Endothelial cell of umbilical vein (primary cell): Measurements from ENCODE around the gene FAM219A. TPM values are rescaled to one million over a fixed set of nuclear protein-coding genes. Genes with fewer than 3 reads are reported as not detected.

Experiments
- BruUV-seq: library from RNA; stranded (reverse); fragments of 400-500 nt; replicated peaks from 2 replicates; lab custom pipeline; 2021; lab: Mats Ljungman, UMichigan
- CTCF ChIA-PET: fragments of 300-600, 350-600 bp; sonication (Branson Sonifier 250); formaldehyde crosslinking; loops from one replicate; lab custom pipeline; 2021; ENCODE audit warnings: antibody characterized with exemption, inconsistent platforms; lab: Charles Lee
- POLR2A ChIA-PET: fragments of 300-600, 350-600 bp; sonication (Branson Sonifier 250); formaldehyde crosslinking; loops from one replicate; lab custom pipeline; 2021; ENCODE audit warnings: antibody characterized with exemption, inconsistent platforms; lab: Charles Lee
- DNase-seq: peaks from one replicate; pipeline ENCODE4 v3.0.0-alpha.2; 2011; ENCODE audit warnings: low read depth, low spot score
- FAIRE-seq: peaks from 2 replicates; lab custom pipeline; 2011; peaks lifted over from hg19 to GRCh38; lab: Jason Lieb, UNC
- H2AFZ ChIP-seq: 2 replicates; pipeline ENCODE4 v1.6.0; 2012; ENCODE audit warnings: low read depth, low read length, control low read depth, inconsistent platforms
- H3K27ac ChIP-seq: 2 replicates; pipeline ENCODE4 v1.5.1; 2011; ENCODE audit warnings: low read depth, mild to moderate bottlenecking, control low read depth, low read length, moderate library complexity; ENCODE audit not compliant: insufficient read depth
- H3K27me3 ChIP-seq, 2 experiments: 2 replicates each; pipeline versions ENCODE4 v1.6.0 to v1.6.1; 2011; ENCODE audit warnings: low read length in 2 of 2, mixed read lengths in 1 of 2; ENCODE audit not compliant: control insufficient read depth in 2 of 2, insufficient read depth in 2 of 2
- H3K36me3 ChIP-seq, 2 experiments: 2 replicates in 1 of 2; 3 replicates in 1 of 2; pipeline ENCODE4 v1.5.1; 2011; ENCODE audit warnings: low read length in 2 of 2, mild to moderate bottlenecking in 1 of 2, moderate library complexity in 1 of 2; ENCODE audit not compliant: control insufficient read depth in 2 of 2, insufficient read depth in 2 of 2; ENCODE audit errors: extremely low read depth in 1 of 2
- H3K4me1 ChIP-seq: 3 replicates; pipeline ENCODE4 v1.5.1; 2011; ENCODE audit warnings: mild to moderate bottlenecking, low read length; ENCODE audit not compliant: control insufficient read depth, insufficient read depth; ENCODE audit errors: extremely low read depth
- H3K4me2 ChIP-seq: 2 replicates; pipeline ENCODE4 v1.6.1; 2011; ENCODE audit warnings: low read length, control low read depth, mixed read lengths; ENCODE audit not compliant: insufficient read depth
- H3K4me3 ChIP-seq, 3 experiments: fragments of 200-600 bp in 1 of 3; sonication (generic), shearing (Covaris generic) in 1 of 3; replicated peaks in 1 of 3; 2 replicates each; pipeline ENCODE4 v1.5.1; 2011 to 2016; ENCODE audit warnings: control low read depth in 3 of 3, low read length in 3 of 3, mild to moderate bottlenecking in 2 of 3, inconsistent platforms in 1 of 3, low read depth in 1 of 3, moderate library complexity in 1 of 3; ENCODE audit not compliant: insufficient read depth in 1 of 3
- H3K79me2 ChIP-seq: 2 replicates; pipeline ENCODE4 v1.6.0; 2012; ENCODE audit warnings: low read length, inconsistent platforms; ENCODE audit not compliant: control insufficient read depth, insufficient read depth
- H3K9ac ChIP-seq: replicated peaks from 2 replicates; pipeline ENCODE3; 2011; ENCODE audit warnings: low read length, control low read depth; ENCODE audit not compliant: insufficient read depth; ENCODE audit errors: extremely low read depth
- H3K9me1 ChIP-seq: replicated peaks from 3 replicates; pipeline ENCODE4 v1.6.0; 2011; ENCODE audit warnings: mild to moderate bottlenecking, low read length; ENCODE audit not compliant: control insufficient read depth, insufficient read depth; ENCODE audit errors: extremely low read depth
- H3K9me3 ChIP-seq: replicated peaks from 2 replicates; pipeline ENCODE4 v1.5.1; 2012; ENCODE audit warnings: low read length, inconsistent platforms; ENCODE audit not compliant: control insufficient read depth, insufficient read depth
- H4K20me1 ChIP-seq: replicated peaks from 2 replicates; pipeline ENCODE3; 2011; ENCODE audit warnings: mild to moderate bottlenecking, low read length; ENCODE audit not compliant: control insufficient read depth, insufficient read depth; ENCODE audit errors: extremely low read depth
- EZH2 ChIP-seq: IDR thresholded peaks from 2 replicates; pipeline ENCODE4 v1.6.1; 2012; ENCODE audit warnings: borderline replicate concordance, low read depth, mild to moderate bottlenecking, moderate library complexity, low read length, inconsistent platforms; ENCODE audit not compliant: severe bottlenecking
- FOS ChIP-seq: IDR thresholded peaks from 2 replicates; pipeline ENCODE4 v1.6.1; 2011; ENCODE audit warnings: mild to moderate bottlenecking, low read length, moderate library complexity, borderline replicate concordance; ENCODE audit not compliant: insufficient read depth
- GATA2 ChIP-seq: IDR thresholded peaks from 2 replicates; pipeline ENCODE4 v1.7.0; 2011; ENCODE audit warnings: low read depth, mild to moderate bottlenecking, moderate library complexity, mixed read lengths, low read length; ENCODE audit not compliant: insufficient read length, insufficient read depth
- JUN ChIP-seq: IDR thresholded peaks from 2 replicates; pipeline ENCODE4 v1.6.1; 2011; ENCODE audit warnings: borderline replicate concordance, low read depth; ENCODE audit not compliant: insufficient read length, insufficient read depth
- MAX ChIP-seq: IDR thresholded peaks from 2 replicates; pipeline ENCODE4 v1.6.1; 2011; ENCODE audit not compliant: insufficient read depth, insufficient read length
- MYC ChIP-seq: IDR thresholded peaks from one replicate; pipeline ENCODE4 v1.6.1; 2011; ENCODE audit warnings: mild to moderate bottlenecking, low read depth, low read length
- POLR2AphosphoS5 ChIP-seq: IDR thresholded peaks from 2 replicates; pipeline ENCODE4 v1.6.1; 2012; ENCODE audit warnings: low read depth, mild to moderate bottlenecking, control low read depth, low read length, moderate library complexity; ENCODE audit not compliant: insufficient read depth
- dilution Hi-C: fragments of 300-500 bp; cut with MboI; formaldehyde crosslinking; loops from one replicate; pipeline ENCODE4 v1.15.0; 2019; ENCODE audit warnings: low sequenced_read_pairs; ENCODE audit not compliant: extremely low pct_ligation_motif_present
- intact Hi-C: fragments of 100-400 bp; cut with micrococcal nuclease; formaldehyde crosslinking; loops from one replicate; pipeline ENCODE4 v1.10.0; 2022
- polyA plus RNA-seq, 4 experiments: library from polyadenylated mRNA; depleted of rRNA in 3 of 4; stranded (reverse) in 3 of 4; unstranded in 1 of 4; fragments of >200 nt; gene quantifications; 2 replicates each; pipeline versions ENCODE4 v1.2.1 to v1.2.3, GENCODE V29; 2011 to 2012; ENCODE audit warnings: missing spikeins in 1 of 4
- total RNA-seq: library from RNA; stranded (reverse); gene quantifications from 2 replicates; pipeline ENCODE4 v1.2.3, GENCODE V29; 2021

FAM219A gene
- total and polyA plus RNA-seq, 2 donors (not counting 3 experiments of a cell fraction or from before 2014, with no cell fraction given): 18.1 to 35.7 TPM

- intact Hi-C loops: loop anchor here (1.0 kb wide), 3 partner anchors 38 to 59 kb away; partner anchors contain the start of genes DNAI1 and FAM219A
- H2AFZ ChIP-seq: no peak overlapping the region
- ChIA-PET POLR2A (no interaction called here), CTCF (interaction anchor here (1.1 to 5.4 kb wide), 11 partner anchors 41 to 107 kb away, joined by 3 to 45 read pairs (median 6); no protein-coding TSS in a partner anchor)
- H3K27me3 ChIP-seq: no peaks in the 10 kb centered on the region
- peak; percentile 99 for FAIRE-seq
- no peak overlapping the region for H3K9ac ChIP-seq
- H3K36me3 ChIP-seq: no peaks in the 10 kb centered on the region
- no peak overlapping the region for H3K4me2 ChIP-seq
- H4K20me1 ChIP-seq: no peaks in the 10 kb centered on the region
- no peaks in the 10 kb centered on the region for H3K9me3 ChIP-seq
- H3K9me1 ChIP-seq: no peaks in the 10 kb centered on the region
- H3K4me3 ChIP-seq: no peak overlapping the region
- H3K27ac ChIP-seq: peak overlapping the region; percentile 29
- peak; percentile 95 for TF ChIP-seq JUN
- no peak for TF ChIP-seq MYC
- no peak for TF ChIP-seq EZH2
- TF ChIP-seq GATA2: no peak
- TF ChIP-seq POLR2AphosphoS5: peak; percentile 54
- no peak for TF ChIP-seq MAX
- peak; percentile 93 for TF ChIP-seq FOS
- no TSS peak for BruUV-seq
- DNase-seq: peak; percentile 95
- no peaks in the 10 kb centered on the region for H3K79me2 ChIP-seq
- dilution Hi-C loops: no loop called here
- H3K4me1 ChIP-seq: peaks cover 14% of the 10 kb centered on the region
These were observed 37.9 kb upstream of the FAM219A start for GRCh38 chr9:34496149-34496712.
